DLD1 (cell line): Measurements from ENCODE around the gene MRPS34.

Experiments
- in situ Hi-C: cut with HindIII; loops from 2 replicates; pipeline ENCODE4 v1.10.0; 2017; ENCODE audit warnings: low sequenced_read_pairs

Gene MRPS34

GRCh38 chr16:1771188-1771863 is 1.6 kb downstream of the MRPS34 start, which contains the start of gene NME3:
Gene NME3 (minus strand): TSS chr16:1771543. CDS start chr16:1771534, 9 bp downstream.
- in situ Hi-C loops = no loop called here

GRCh38 chr16:1770328-1771187 is 2.4 kb downstream of the MRPS34 start:
- in situ Hi-C loops = no loop called here

- in situ Hi-C loops = no loop called here
These were observed 3.3 kb downstream of the MRPS34 start for GRCh38 chr16:1769402-1770300.

- in situ Hi-C loops = no loop called here
These were observed 4.0 kb downstream of the MRPS34 start for GRCh38 chr16:1768767-1769401.

- in situ Hi-C loops = no loop called here
These were observed 4.7 kb downstream of the MRPS34 start for GRCh38 chr16:1768061-1768766.

GRCh38 chr16:1767116-1767994 is 5.6 kb downstream of the MRPS34 start:
- in situ Hi-C loops = no loop called here

- in situ Hi-C loops = no loop called here
These were observed 6.2 kb downstream of the MRPS34 start for GRCh38 chr16:1766701-1767100.

- in situ Hi-C loops = no loop called here
These were observed 6.7 kb downstream of the MRPS34 start for GRCh38 chr16:1766231-1766630.

- in situ Hi-C loops = no loop called here
These were observed 7.1 kb downstream of the MRPS34 start for GRCh38 chr16:1765826-1766225.

- in situ Hi-C loops = no loop called here
These were observed 8.0 kb downstream of the MRPS34 start for GRCh38 chr16:1764971-1765370.

- in situ Hi-C loops = no loop called here
These were observed 9.1 kb downstream of the MRPS34 start for GRCh38 chr16:1763521-1764511.

GRCh38 chr16:1762879-1763520 is 9.9 kb downstream of the MRPS34 start:
- in situ Hi-C loops = no loop called here

GRCh38 chr16:1762196-1762878 is 10.6 kb downstream of the MRPS34 start:
- in situ Hi-C loops = no loop called here

GRCh38 chr16:1761751-1762150 is 11.2 kb downstream of the MRPS34 start:
- in situ Hi-C loops = no loop called here

GRCh38 chr16:1760911-1761310 is 12.0 kb downstream of the MRPS34 start:
- in situ Hi-C loops = no loop called here

- in situ Hi-C loops = no loop called here
These were observed 13.4 kb downstream of the MRPS34 start for GRCh38 chr16:1759511-1759910.

- in situ Hi-C loops = no loop called here
These were observed 14.0 kb downstream of the MRPS34 start for GRCh38 chr16:1758923-1759322.
